ENCODE data around the gene ASB3.

Gene ASB3

DNA sequence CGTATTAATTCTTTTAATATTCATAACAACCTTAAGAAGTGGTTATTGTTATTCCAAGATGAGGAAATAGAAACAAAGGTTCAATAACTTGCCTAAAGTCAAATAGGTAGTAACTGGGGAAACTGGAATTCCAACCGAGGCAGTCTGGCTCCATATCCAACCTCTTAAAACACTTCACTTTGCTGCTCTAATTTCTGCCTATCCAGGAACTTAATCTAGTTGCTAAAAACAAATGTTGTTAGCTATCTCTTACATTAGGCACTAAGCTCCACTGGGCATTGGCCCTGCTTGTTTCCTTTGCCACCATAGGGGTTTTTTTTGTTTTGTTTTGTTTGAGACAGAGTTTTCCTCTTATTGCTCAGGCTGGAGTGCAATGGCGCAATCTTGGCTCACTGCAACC, 24.8 kb upstream of the ASB3 start:
- H3K27ac Mint-ChIP-seq = no peak overlapping the region
- no peaks in the 10 kb centered on the region for H3K27me3 Mint-ChIP-seq
- H3K9me3 Mint-ChIP-seq = no peaks in the 10 kb centered on the region
- H3K4me3 Mint-ChIP-seq = no peak overlapping the region
- no peak for ATAC-seq
- no peaks in the 10 kb centered on the region for H3K4me1 Mint-ChIP-seq
- H3K36me3 Mint-ChIP-seq = peaks cover 81% of the 10 kb centered on the region

DNA sequence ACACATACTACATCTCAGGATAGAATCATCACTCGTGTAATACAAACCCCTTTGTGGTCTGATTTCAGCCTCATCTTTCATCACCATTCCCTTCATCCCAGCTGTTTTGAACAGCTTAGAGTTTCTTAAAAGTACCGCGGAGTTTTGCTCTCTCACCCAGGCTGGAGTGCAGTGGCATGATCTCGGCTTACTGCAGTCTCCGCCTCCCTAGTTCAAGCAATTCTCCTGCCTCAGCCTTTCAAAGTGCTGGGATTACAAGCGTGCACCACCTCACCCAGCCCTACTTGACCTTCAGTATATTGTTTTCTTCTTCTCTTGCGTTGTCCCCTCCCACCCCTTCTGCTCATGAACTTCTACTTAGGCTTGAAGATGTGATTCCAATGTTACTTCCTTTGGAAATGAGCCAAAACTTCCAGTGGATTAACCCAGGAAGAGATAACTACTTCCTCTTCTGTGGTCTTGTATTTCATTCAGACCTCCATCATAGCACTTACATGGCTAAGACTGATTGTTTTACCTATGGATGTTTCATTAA, 15.9 kb upstream of the ASB3 start:
- Mint-ChIP-seq H3K4me1 (no peaks in the 10 kb centered on the region), H3K27me3 (no peaks in the 10 kb centered on the region), H3K9me3 (no peaks in the 10 kb centered on the region), H3K4me3 (no peak overlapping the region), H3K36me3 (peaks cover 42% of the 10 kb centered on the region), H3K27ac (no peak overlapping the region)
- ATAC-seq = no peak

- Mint-ChIP-seq H3K4me1 (no peaks in the 10 kb centered on the region), H3K4me3 (no peak overlapping the region), H3K27ac (no peak overlapping the region), H3K9me3 (no peaks in the 10 kb centered on the region), H3K36me3 (peaks cover 31% of the 10 kb centered on the region), H3K27me3 (no peaks in the 10 kb centered on the region)
- ATAC-seq = no peak
Observed at GRCh38 chr2:53801547-53801946, 14.8 kb upstream of the ASB3 start.

GRCh38 chr2:53793821-53794220, 7.1 kb upstream of the ASB3 start:
- Mint-ChIP-seq H3K4me3 (no peak overlapping the region), H3K27me3 (no peaks in the 10 kb centered on the region), H3K4me1 (peaks cover 5% of the 10 kb centered on the region), H3K9me3 (no peaks in the 10 kb centered on the region), H3K27ac (no peak overlapping the region), H3K36me3 (peaks cover 6% of the 10 kb centered on the region)
- ATAC-seq = no peak

- no peak overlapping the region for H3K4me3 Mint-ChIP-seq
- no peaks in the 10 kb centered on the region for H3K9me3 Mint-ChIP-seq
- H3K4me1 Mint-ChIP-seq = peaks cover 9% of the 10 kb centered on the region
- no peak overlapping the region for H3K27ac Mint-ChIP-seq
- ATAC-seq = no peak
- no peaks in the 10 kb centered on the region for H3K27me3 Mint-ChIP-seq
- peaks cover 6% of the 10 kb centered on the region for H3K36me3 Mint-ChIP-seq
Observed at GRCh38 chr2:53793261-53793660, 6.5 kb upstream of the ASB3 start.

DNA sequence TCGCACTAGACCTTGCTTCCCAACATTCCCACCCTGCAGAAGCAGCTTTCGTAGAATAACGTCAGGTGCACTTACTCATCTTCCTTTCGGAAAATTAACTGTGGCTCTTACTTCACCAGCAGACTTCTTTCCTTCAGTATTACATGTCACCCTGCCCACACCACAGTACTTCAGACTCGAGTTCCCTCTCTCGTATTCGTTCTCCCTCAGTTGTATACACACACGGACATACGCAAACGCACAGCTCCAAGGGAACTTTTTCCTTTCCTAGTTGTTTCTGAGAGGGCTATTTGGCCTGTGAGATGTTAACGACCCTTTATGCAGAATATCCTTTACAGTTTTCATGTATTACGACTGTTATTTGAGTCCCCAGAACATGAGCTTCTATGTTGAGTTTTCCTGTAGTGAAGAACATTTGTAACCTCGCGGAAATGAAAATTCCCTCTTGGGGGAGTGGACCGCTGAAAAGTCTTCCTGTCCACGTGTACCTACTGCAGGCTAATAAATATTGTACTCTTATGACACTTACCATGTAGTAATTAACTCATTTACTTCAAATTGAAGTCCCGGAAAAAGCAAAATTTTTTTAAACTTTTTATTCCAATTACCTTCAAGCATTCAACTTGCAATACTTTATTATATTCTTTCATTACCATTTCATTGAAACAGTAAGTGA, 999 bp upstream of the ASB3 start:
- H3K27me3 Mint-ChIP-seq = no peaks in the 10 kb centered on the region
- no peaks in the 10 kb centered on the region for H3K36me3 Mint-ChIP-seq
- peaks cover 41% of the 10 kb centered on the region for H3K4me1 Mint-ChIP-seq
- no peak for ATAC-seq
- H3K4me3 Mint-ChIP-seq = peak overlapping the region; percentile 93
- no peaks in the 10 kb centered on the region for H3K9me3 Mint-ChIP-seq
- peak overlapping the region; percentile 87 for H3K27ac Mint-ChIP-seq

DNA sequence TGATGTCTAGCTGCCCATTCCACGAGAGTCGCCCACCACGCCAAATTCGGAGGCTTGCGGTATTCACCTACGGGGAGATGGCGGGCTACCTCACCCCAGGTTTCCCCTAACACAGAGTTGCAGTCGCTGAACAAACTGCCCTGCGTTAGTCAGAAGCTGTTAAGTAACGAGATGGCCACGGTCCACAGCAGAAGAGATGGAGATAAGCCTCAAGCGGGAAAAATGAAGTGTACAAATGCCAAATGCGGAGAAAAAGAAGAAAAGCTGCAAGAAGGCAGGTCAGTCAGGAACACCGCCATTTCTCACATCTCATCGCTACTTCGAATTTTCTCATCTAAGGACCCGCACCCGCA, 425 bp downstream of the ASB3 start:
- peak; percentile 42 for ATAC-seq
- Mint-ChIP-seq H3K27me3 (no peaks in the 10 kb centered on the region), H3K27ac (peak overlapping the region; percentile 87), H3K4me1 (peaks cover 41% of the 10 kb centered on the region), H3K4me3 (peak overlapping the region; percentile 93), H3K9me3 (no peaks in the 10 kb centered on the region), H3K36me3 (no peaks in the 10 kb centered on the region)

- H3K4me3 Mint-ChIP-seq = peak overlapping the region; percentile 93
- peak overlapping the region; percentile 87 for H3K27ac Mint-ChIP-seq
- no peaks in the 10 kb centered on the region for H3K27me3 Mint-ChIP-seq
- H3K9me3 Mint-ChIP-seq = no peaks in the 10 kb centered on the region
- H3K36me3 Mint-ChIP-seq = peaks cover under 1% of the 10 kb centered on the region
- peaks cover 36% of the 10 kb centered on the region for H3K4me1 Mint-ChIP-seq
- no peak for ATAC-seq
Observed at GRCh38 chr2:53785366-53785765, 1.4 kb downstream of the ASB3 start.

- no peak for ATAC-seq
- H3K27ac Mint-ChIP-seq = peak overlapping the region; percentile 45
- peaks cover 43% of the 10 kb centered on the region for H3K4me1 Mint-ChIP-seq
- H3K9me3 Mint-ChIP-seq = no peaks in the 10 kb centered on the region
- H3K4me3 Mint-ChIP-seq = peak overlapping the region; percentile 28
- H3K36me3 Mint-ChIP-seq = peaks cover 8% of the 10 kb centered on the region
- H3K27me3 Mint-ChIP-seq = no peaks in the 10 kb centered on the region
Observed at GRCh38 chr2:53784436-53784835, 2.3 kb downstream of the ASB3 start.

DNA sequence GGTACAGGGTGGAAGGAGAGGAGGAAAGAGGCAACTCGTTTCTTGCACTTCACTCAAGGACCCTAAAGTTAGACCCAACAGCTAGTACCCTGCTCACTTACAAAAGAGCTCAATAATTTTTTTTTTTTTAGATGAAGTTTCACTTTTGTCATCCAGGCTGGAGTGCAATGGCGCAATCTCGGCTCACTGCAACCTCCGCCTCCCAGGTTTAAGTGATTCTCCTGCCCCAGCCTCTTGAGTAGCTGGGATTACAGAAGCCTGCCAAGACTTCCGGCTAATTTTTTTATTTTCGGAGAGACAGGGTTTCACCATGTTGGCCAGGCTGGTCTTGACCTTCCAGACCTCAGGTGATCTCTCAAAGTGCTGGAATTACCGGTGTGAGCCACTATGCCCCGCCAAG, 4.1 kb downstream of the ASB3 start:
- Mint-ChIP-seq H3K27me3 (no peaks in the 10 kb centered on the region), H3K27ac (no peak overlapping the region), H3K4me3 (no peak overlapping the region), H3K4me1 (peaks cover 40% of the 10 kb centered on the region), H3K36me3 (peaks cover 19% of the 10 kb centered on the region), H3K9me3 (no peaks in the 10 kb centered on the region)
- no peak for ATAC-seq

GRCh38 chr2:53780056-53780455, 6.7 kb downstream of the ASB3 start:
- Mint-ChIP-seq H3K9me3 (no peaks in the 10 kb centered on the region), H3K27me3 (no peaks in the 10 kb centered on the region), H3K27ac (no peak overlapping the region), H3K4me3 (no peak overlapping the region), H3K4me1 (peaks cover 31% of the 10 kb centered on the region), H3K36me3 (peaks cover 24% of the 10 kb centered on the region)
- ATAC-seq = no peak

DNA sequence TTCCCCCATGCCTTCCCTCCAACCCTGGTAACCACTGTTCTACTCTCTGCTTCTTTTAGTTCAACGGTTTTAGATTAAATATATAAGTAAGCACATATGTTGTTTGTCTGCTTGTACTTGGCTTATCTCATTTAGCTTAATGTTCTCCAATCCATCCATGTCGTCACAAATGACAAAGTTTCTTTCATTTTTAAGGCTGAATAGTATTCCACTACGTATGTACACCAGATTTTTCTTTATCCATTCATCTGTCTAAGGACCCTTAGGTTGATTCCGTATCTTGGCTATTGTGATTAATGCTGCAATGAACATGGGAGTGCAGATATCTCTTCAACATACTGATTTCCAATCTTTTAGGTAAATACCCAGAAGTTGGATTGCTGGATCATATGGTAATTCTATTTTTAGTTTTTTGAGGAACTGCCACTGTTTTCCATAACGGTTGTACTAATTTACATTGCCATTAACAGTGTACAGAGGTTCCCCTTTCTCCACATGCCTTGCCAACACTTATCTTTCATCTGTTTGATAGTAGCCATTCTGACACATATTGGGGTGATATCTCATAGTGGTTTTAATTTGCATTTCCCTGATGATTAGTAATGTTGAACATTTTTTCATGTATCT, 8.1 kb downstream of the ASB3 start:
- Mint-ChIP-seq H3K4me1 (peaks cover 21% of the 10 kb centered on the region), H3K9me3 (no peaks in the 10 kb centered on the region), H3K27me3 (no peaks in the 10 kb centered on the region), H3K4me3 (no peak overlapping the region), H3K36me3 (peaks cover 24% of the 10 kb centered on the region), H3K27ac (no peak overlapping the region)
- no peak for ATAC-seq

DNA sequence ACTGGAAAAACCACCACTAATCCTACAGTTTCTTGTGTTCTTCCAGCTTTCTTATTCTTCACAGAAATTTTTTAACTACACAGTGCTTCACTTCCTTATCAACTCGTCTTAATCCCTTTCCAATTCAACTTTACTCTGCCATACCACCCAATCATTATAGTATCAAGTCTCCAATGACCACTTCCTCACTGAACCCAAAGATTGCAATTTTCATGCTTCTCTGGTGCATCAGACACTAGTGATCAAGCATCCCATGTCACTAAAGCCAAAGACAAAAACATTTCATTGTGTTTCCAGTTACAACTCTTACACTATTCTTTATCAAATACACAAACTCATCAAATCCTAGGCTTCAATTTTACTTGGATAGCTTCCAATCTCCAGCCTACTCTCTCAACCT, 9.6 kb downstream of the ASB3 start:
- ATAC-seq = no peak
- no peak overlapping the region for H3K4me3 Mint-ChIP-seq
- H3K27me3 Mint-ChIP-seq = no peaks in the 10 kb centered on the region
- peak overlapping the region; percentile 1 for H3K27ac Mint-ChIP-seq
- H3K9me3 Mint-ChIP-seq = no peaks in the 10 kb centered on the region
- peaks cover 21% of the 10 kb centered on the region for H3K4me1 Mint-ChIP-seq
- peaks cover 30% of the 10 kb centered on the region for H3K36me3 Mint-ChIP-seq

GRCh38 chr2:53770264-53770663, 16.5 kb downstream of the ASB3 start:
- H3K36me3 Mint-ChIP-seq = peaks cover 5% of the 10 kb centered on the region
- H3K27me3 Mint-ChIP-seq = no peaks in the 10 kb centered on the region
- H3K27ac Mint-ChIP-seq = no peak overlapping the region
- ATAC-seq = no peak
- no peaks in the 10 kb centered on the region for H3K9me3 Mint-ChIP-seq
- peaks cover 18% of the 10 kb centered on the region for H3K4me1 Mint-ChIP-seq
- H3K4me3 Mint-ChIP-seq = no peak overlapping the region

DNA sequence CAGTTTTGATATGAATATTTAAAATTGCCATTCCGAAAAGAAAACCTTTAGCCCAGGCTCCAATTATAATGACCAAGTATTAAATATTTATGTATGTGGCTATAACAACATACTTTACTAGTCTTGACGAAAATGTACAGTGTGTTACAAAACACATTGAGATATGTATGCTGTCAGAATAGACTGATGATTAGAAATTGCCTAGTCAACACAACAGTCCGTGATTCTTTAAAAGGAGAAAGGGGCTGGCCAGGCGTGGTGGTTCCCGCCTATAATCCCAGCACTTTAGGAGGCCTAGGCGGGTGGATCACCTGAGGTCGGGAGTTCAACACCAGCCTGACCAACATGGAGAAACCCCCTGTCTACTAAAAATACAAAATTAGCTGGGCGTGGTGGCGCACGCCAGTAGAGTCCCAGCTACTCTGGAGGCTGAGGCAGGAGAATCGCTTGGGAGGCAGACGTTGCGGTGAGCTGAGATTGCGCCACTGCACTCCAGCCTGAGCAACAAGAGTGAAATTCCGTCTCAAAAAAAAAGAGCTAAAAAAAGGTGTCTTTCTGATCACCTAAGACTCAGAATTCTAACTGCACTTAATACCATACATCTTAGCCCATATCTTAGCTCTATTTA, 17.3 kb downstream of the ASB3 start:
- Mint-ChIP-seq H3K9me3 (no peaks in the 10 kb centered on the region), H3K27ac (no peak overlapping the region), H3K27me3 (no peaks in the 10 kb centered on the region), H3K4me1 (peaks cover 18% of the 10 kb centered on the region), H3K36me3 (peaks cover 5% of the 10 kb centered on the region), H3K4me3 (no peak overlapping the region)
- ATAC-seq = no peak

DNA sequence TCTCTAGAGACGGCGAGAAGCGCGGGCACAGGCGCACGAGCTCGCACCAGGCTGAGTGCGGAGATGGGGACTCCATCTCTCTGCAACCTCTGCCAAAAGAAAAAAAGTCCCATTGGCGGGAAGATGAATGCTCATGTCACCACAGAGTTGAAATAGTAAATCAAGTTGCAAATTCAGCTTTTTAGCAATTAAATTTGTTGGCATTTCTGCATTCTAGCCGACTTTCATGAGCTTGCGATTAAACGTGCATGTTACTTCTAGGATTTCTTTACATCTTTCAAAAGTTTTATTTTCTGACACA, 18.6 kb downstream of the ASB3 start:
- no peaks in the 10 kb centered on the region for H3K27me3 Mint-ChIP-seq
- H3K27ac Mint-ChIP-seq = peak overlapping the region; percentile 96
- H3K36me3 Mint-ChIP-seq = peaks cover 15% of the 10 kb centered on the region
- no peaks in the 10 kb centered on the region for H3K9me3 Mint-ChIP-seq
- H3K4me1 Mint-ChIP-seq = peaks cover 18% of the 10 kb centered on the region
- peak overlapping the region; percentile 89 for H3K4me3 Mint-ChIP-seq
- ATAC-seq = no peak

All from stimulated activated memory B cell treated with anti-CD40 and anti-IgM and Interleukin-4, amounts not matched to agents 10 μg/mL and 1 μg/mL and 100 μg/mL, for 72 hours (primary cell).